Progenitor cell of endocrine pancreas (in vitro differentiated cells): ENCODE measurements around the gene TCERG1L. TPM values are rescaled to one million over a fixed set of nuclear protein-coding genes. Genes with fewer than 3 reads are reported as not detected.
A peak's percentile ranks its signal among the peaks of the same experiment; 100 is the strongest.

Source experiments
- DNase-seq: peaks from one replicate; pipeline ENCODE4 v3.0.0; 2021; ENCODE audit warnings: low spot score; ENCODE audit not compliant: unreplicated experiment
- H3K27ac Mint-ChIP-seq: 2 replicates; pipeline ENCODE4 v1.8.0; 2021; ENCODE audit warnings: mild to moderate bottlenecking, moderate library complexity, mixed read lengths
- H3K27me3 Mint-ChIP-seq: 2 replicates; pipeline ENCODE4 v1.8.0; 2021; ENCODE audit warnings: mixed read lengths
- H3K36me3 Mint-ChIP-seq: 2 replicates; pipeline ENCODE4 v1.8.0; 2022; ENCODE audit warnings: mixed read lengths; ENCODE audit not compliant: insufficient read depth
- H3K4me1 Mint-ChIP-seq: 2 replicates; pipeline ENCODE4 v1.8.0; 2021; ENCODE audit warnings: low read depth, mixed read lengths
- H3K4me3 Mint-ChIP-seq: 2 replicates; pipeline ENCODE4 v1.8.0; 2021; ENCODE audit warnings: low read depth, mild to moderate bottlenecking, moderate library complexity, mixed read lengths
- H3K9me3 Mint-ChIP-seq: 2 replicates; pipeline ENCODE4 v1.8.0; 2021; ENCODE audit warnings: low read depth, mixed read lengths
- total RNA-seq: library from RNA; stranded (reverse); gene quantifications from 2 replicates; pipeline ENCODE4 v1.2.1, GENCODE V29; 2021
- TF ChIP-seq, protein P1 (sequence below): fragments of 200-600 bp; sonication (generic); IDR thresholded peaks from one replicate; pipeline ENCODE4 v1.5.0; 2021; ENCODE audit warnings: antibody characterized with exemption, mild to moderate bottlenecking; ENCODE audit not compliant: unreplicated experiment

TCERG1L gene
- total RNA-seq, 1 donor from 2014 or later: 0.53 TPM

DNA sequence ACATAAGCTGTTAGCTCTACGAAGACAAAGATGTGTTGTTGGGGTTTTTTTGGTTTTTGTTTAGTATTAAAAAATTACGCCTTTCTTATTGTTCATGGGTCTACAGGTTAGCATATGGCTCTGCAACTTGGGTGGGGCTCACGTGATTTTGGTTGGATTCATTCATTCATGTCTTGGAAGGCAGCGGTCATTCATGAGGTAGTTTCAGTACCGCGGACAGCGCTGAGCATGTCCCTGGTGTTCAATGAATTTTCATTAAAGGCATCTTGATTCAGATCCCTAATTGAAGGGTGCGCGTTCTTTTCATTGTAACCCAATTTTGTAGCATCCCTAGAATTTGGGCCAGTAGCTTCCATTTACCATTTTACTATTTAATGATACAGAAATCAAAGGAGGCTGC is 42.9 kb upstream of the TCERG1L start:
- Mint-ChIP-seq H3K36me3 (no peaks in the 10 kb centered on the region), H3K4me3 (no peak overlapping the region), H3K27me3 (peaks cover 36% of the 10 kb centered on the region), H3K27ac (no peak overlapping the region), H3K9me3 (no peaks in the 10 kb centered on the region), H3K4me1 (no peaks in the 10 kb centered on the region)
- DNase-seq: peak; percentile 39
- TF ChIP-seq, protein P1, sequence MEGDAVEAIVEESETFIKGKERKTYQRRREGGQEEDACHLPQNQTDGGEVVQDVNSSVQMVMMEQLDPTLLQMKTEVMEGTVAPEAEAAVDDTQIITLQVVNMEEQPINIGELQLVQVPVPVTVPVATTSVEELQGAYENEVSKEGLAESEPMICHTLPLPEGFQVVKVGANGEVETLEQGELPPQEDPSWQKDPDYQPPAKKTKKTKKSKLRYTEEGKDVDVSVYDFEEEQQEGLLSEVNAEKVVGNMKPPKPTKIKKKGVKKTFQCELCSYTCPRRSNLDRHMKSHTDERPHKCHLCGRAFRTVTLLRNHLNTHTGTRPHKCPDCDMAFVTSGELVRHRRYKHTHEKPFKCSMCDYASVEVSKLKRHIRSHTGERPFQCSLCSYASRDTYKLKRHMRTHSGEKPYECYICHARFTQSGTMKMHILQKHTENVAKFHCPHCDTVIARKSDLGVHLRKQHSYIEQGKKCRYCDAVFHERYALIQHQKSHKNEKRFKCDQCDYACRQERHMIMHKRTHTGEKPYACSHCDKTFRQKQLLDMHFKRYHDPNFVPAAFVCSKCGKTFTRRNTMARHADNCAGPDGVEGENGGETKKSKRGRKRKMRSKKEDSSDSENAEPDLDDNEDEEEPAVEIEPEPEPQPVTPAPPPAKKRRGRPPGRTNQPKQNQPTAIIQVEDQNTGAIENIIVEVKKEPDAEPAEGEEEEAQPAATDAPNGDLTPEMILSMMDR: no peak

DNA sequence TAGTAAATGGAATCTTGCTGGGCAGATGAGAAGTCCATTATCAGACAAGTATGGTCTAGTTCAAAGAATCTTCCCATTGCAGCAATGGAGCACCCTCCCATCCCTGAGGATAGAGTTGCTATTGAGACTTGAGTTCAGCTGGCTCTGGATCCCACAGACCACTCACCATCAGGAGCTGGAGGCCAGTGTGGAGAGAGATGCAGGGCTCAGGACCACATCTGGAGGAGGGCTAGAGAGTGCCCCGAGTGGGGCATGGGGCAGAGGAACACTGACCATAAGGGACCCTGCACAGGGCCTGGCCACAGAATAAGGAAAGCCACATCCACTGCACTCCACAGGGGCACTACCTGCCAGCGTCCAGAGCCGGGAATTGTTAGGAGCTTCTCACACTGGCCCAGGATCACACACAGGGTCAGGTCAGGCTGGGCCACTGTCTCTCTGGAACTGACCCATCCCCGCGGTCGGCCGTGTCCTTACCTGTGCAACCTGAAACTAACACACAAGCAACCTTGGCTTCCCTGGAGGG is 41.3 kb upstream of the TCERG1L start:
- no peak overlapping the region for H3K4me3 Mint-ChIP-seq
- H3K4me1 Mint-ChIP-seq: no peaks in the 10 kb centered on the region
- TF ChIP-seq, protein P1: no peak
- no peaks in the 10 kb centered on the region for H3K36me3 Mint-ChIP-seq
- H3K27me3 Mint-ChIP-seq: peaks cover 37% of the 10 kb centered on the region
- no peak for DNase-seq
- no peaks in the 10 kb centered on the region for H3K9me3 Mint-ChIP-seq
- H3K27ac Mint-ChIP-seq: no peak overlapping the region

DNA sequence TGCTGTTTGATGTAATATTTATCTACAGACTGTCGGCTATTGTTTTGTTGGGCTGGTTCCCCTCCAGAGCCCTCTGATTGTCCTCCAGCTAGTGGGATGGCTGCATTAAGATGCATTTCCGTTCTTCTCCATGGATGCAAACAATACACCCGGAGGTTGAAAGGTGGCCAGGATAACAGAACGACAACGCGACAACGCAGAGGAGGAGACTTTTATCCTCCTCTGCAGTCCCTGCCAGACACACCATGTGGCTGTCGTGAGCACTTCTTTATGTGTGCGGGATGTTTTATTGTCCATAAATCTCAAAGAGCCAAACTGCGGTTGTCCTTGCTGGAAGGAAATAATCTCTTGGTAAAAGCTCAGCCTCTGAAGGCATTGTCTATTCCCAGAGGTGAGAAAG is 39.1 kb upstream of the TCERG1L start:
- Mint-ChIP-seq H3K36me3 (no peaks in the 10 kb centered on the region), H3K4me3 (no peak overlapping the region), H3K9me3 (no peaks in the 10 kb centered on the region), H3K4me1 (no peaks in the 10 kb centered on the region), H3K27me3 (peaks cover 53% of the 10 kb centered on the region), H3K27ac (no peak overlapping the region)
- TF ChIP-seq, protein P1: no peak
- no peak for DNase-seq

DNA sequence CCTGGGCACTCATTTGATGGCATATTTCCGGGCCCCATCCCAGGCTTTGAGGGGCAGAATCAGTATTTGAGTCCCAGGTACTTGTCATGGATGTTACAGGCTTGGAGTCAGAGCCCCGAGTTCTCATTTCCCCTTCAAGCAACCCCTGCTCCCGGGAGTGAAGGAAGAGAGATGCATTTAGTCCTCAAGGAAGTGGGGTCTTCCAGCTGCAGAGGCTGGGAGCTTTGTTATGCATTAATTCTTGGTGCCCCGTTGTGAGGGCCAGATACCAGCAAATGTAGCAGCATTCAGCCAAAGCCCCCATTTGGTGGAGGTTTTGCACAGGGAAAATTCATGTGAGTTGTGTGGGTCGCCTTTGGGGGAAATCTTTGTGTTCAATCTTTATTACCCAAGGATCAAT is 38.7 kb upstream of the TCERG1L start:
- no peak for DNase-seq
- H3K4me3 Mint-ChIP-seq: no peak overlapping the region
- no peak overlapping the region for H3K27ac Mint-ChIP-seq
- H3K27me3 Mint-ChIP-seq: peaks cover 55% of the 10 kb centered on the region
- TF ChIP-seq, protein P1: no peak
- H3K36me3 Mint-ChIP-seq: no peaks in the 10 kb centered on the region
- H3K4me1 Mint-ChIP-seq: no peaks in the 10 kb centered on the region
- no peaks in the 10 kb centered on the region for H3K9me3 Mint-ChIP-seq

DNA sequence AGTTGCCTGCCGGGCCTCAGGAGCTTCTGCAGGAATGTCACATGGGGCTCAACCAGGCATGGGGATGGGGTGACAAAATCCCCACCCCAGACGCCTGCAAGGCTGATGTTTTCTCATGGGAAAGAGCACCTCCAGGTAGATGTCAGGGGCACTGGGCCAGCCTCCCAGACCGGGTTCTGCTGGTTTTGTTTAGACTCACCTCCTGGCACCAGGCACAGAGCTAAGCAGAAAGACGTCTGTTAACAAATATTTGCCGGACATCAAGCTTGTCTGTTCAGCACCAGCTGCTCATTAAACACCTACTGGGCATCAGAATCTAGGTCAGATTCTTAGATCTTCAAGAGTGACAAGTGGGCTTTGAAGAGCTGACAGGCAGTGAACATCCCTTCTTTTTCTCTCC is 34.9 kb upstream of the TCERG1L start:
- Mint-ChIP-seq H3K36me3 (no peaks in the 10 kb centered on the region), H3K9me3 (no peaks in the 10 kb centered on the region), H3K27ac (no peak overlapping the region), H3K4me3 (no peak overlapping the region), H3K4me1 (no peaks in the 10 kb centered on the region), H3K27me3 (peaks cover 63% of the 10 kb centered on the region)
- TF ChIP-seq, protein P1: no peak
- DNase-seq: no peak
